ENCODE data around the gene CFC1. TPM values are rescaled to one million over a fixed set of nuclear protein-coding genes. Genes with fewer than 3 reads are reported as not detected.
"Not testable (repeated sequence)": the region's sequence is repeated elsewhere in the genome, so short reads cannot be mapped to it uniquely, and the experiment has no call there.

CFC1 gene
- total and polyA plus RNA-seq, 2 of the 13 experiments (the other 11 are each of a cell fraction or from before 2014, with no cell fraction given) = not detected

- BruUV-seq (replicated peaks); H3K4me2 ChIP-seq (ENCODE audit: low read depth, low read length); H3K27ac ChIP-seq (ENCODE audit: extremely low read length, insufficient read depth, low read length); H3K27me3 ChIP-seq (ENCODE audit: control insufficient read depth in 1 of 2, insufficient read depth in 2 of 2, low read length in 2 of 2); H3K4me1 ChIP-seq (ENCODE audit: insufficient read depth, low read length); CTCF ChIA-PET (ENCODE audit: low intra/inter-chr PET ratio, low total read pairs); H3K36me3 ChIP-seq (replicated peaks in 1 of 2; ENCODE audit: control insufficient read depth in 1 of 2, insufficient read depth in 2 of 2, low read length in 2 of 2); intact Hi-C loops (cut with micrococcal nuclease; ENCODE audit: unreplicated experiment); H3K9ac ChIP-seq (ENCODE audit: insufficient read depth, low read depth, low read length); ATAC-seq; in situ Hi-C loops (cut with HindIII; ENCODE audit: extremely low pct_ligation_motif_present, low pct_unique_long_range_greater_than_20kb); DNase-seq (ENCODE audit: low spot score); H2AFZ ChIP-seq (ENCODE audit: low read length); POLR2A ChIA-PET; H3K4me3 ChIP-seq (replicated peaks in 1 of 3; ENCODE audit: insufficient read depth in 1 of 3, low read depth in 2 of 3, low read length in 3 of 3); H4K20me1 ChIP-seq (ENCODE audit: insufficient read depth, low read length); H3K9me3 ChIP-seq (ENCODE audit: low read length); H3K79me2 ChIP-seq (ENCODE audit: insufficient read depth, low read length); FAIRE-seq: not testable (repeated sequence)
- no CpG with 5 or more reads among the region's 27 CpGs for WGBS (ENCODE audit: low lambda C conversion rate)
Observed at GRCh38 chr2:130549475-130549874, 49.9 kb downstream of the CFC1 start.

- no CpG with 5 or more reads among the region's 3 CpGs for WGBS (ENCODE audit: low lambda C conversion rate)
Observed at GRCh38 chr2:130548418-130548817, 51.0 kb downstream of the CFC1 start.

GRCh38 chr2:130544978-130545377 lies 54.4 kb downstream of the CFC1 start:
- H3K27ac ChIP-seq (ENCODE audit: extremely low read length, insufficient read depth, low read length); H3K4me3 ChIP-seq (replicated peaks in 1 of 3; ENCODE audit: insufficient read depth in 1 of 3, low read depth in 2 of 3, low read length in 3 of 3); H3K9ac ChIP-seq (ENCODE audit: insufficient read depth, low read depth, low read length); in situ Hi-C loops (cut with HindIII; ENCODE audit: extremely low pct_ligation_motif_present, low pct_unique_long_range_greater_than_20kb); DNase-seq (ENCODE audit: low spot score); H2AFZ ChIP-seq (ENCODE audit: low read length); H3K4me2 ChIP-seq (ENCODE audit: low read depth, low read length); intact Hi-C loops (cut with micrococcal nuclease; ENCODE audit: unreplicated experiment); H3K9me3 ChIP-seq (ENCODE audit: low read length); ATAC-seq; H3K27me3 ChIP-seq (ENCODE audit: control insufficient read depth in 1 of 2, insufficient read depth in 2 of 2, low read length in 2 of 2); H3K36me3 ChIP-seq (replicated peaks in 1 of 2; ENCODE audit: control insufficient read depth in 1 of 2, insufficient read depth in 2 of 2, low read length in 2 of 2); CTCF ChIA-PET (ENCODE audit: low intra/inter-chr PET ratio, low total read pairs); BruUV-seq (replicated peaks); POLR2A ChIA-PET; H3K4me1 ChIP-seq (ENCODE audit: insufficient read depth, low read length); H3K79me2 ChIP-seq (ENCODE audit: insufficient read depth, low read length); H4K20me1 ChIP-seq (ENCODE audit: insufficient read depth, low read length); FAIRE-seq: not testable (repeated sequence)
- no CpG with 5 or more reads among the region's 5 CpGs for WGBS (ENCODE audit: low lambda C conversion rate)

More at GRCh38 chr2:130548418-130548817, 51.0 kb downstream of the CFC1 start:
- H3K36me3 ChIP-seq (replicated peaks in 1 of 2; ENCODE audit: control insufficient read depth in 1 of 2, insufficient read depth in 2 of 2, low read length in 2 of 2); H3K4me3 ChIP-seq (replicated peaks in 1 of 3; ENCODE audit: insufficient read depth in 1 of 3, low read depth in 2 of 3, low read length in 3 of 3); DNase-seq (ENCODE audit: low spot score); H3K9ac ChIP-seq (ENCODE audit: insufficient read depth, low read depth, low read length); H3K27ac ChIP-seq (ENCODE audit: extremely low read length, insufficient read depth, low read length); ATAC-seq; FAIRE-seq; H3K27me3 ChIP-seq (ENCODE audit: control insufficient read depth in 1 of 2, insufficient read depth in 2 of 2, low read length in 2 of 2); H3K79me2 ChIP-seq (ENCODE audit: insufficient read depth, low read length); POLR2A ChIA-PET; CTCF ChIA-PET (ENCODE audit: low intra/inter-chr PET ratio, low total read pairs); H2AFZ ChIP-seq (ENCODE audit: low read length); in situ Hi-C loops (cut with HindIII; ENCODE audit: extremely low pct_ligation_motif_present, low pct_unique_long_range_greater_than_20kb); intact Hi-C loops (cut with micrococcal nuclease; ENCODE audit: unreplicated experiment); BruUV-seq (replicated peaks); H3K4me2 ChIP-seq (ENCODE audit: low read depth, low read length); H3K9me3 ChIP-seq (ENCODE audit: low read length); H4K20me1 ChIP-seq (ENCODE audit: insufficient read depth, low read length); H3K4me1 ChIP-seq (ENCODE audit: insufficient read depth, low read length): not testable (repeated sequence)

GRCh38 chr2:130543785-130544528 lies 55.4 kb downstream of the CFC1 start:
- DNase-seq (ENCODE audit: low spot score); H3K27me3 ChIP-seq (ENCODE audit: control insufficient read depth in 1 of 2, insufficient read depth in 2 of 2, low read length in 2 of 2); H2AFZ ChIP-seq (ENCODE audit: low read length); POLR2A ChIA-PET; in situ Hi-C loops (cut with HindIII; ENCODE audit: extremely low pct_ligation_motif_present, low pct_unique_long_range_greater_than_20kb); H3K9ac ChIP-seq (ENCODE audit: insufficient read depth, low read depth, low read length); H4K20me1 ChIP-seq (ENCODE audit: insufficient read depth, low read length); H3K4me1 ChIP-seq (ENCODE audit: insufficient read depth, low read length); BruUV-seq (replicated peaks); H3K36me3 ChIP-seq (replicated peaks in 1 of 2; ENCODE audit: control insufficient read depth in 1 of 2, insufficient read depth in 2 of 2, low read length in 2 of 2); FAIRE-seq; H3K4me3 ChIP-seq (replicated peaks in 1 of 3; ENCODE audit: insufficient read depth in 1 of 3, low read depth in 2 of 3, low read length in 3 of 3); intact Hi-C loops (cut with micrococcal nuclease; ENCODE audit: unreplicated experiment); H3K79me2 ChIP-seq (ENCODE audit: insufficient read depth, low read length); ATAC-seq; H3K27ac ChIP-seq (ENCODE audit: extremely low read length, insufficient read depth, low read length); H3K4me2 ChIP-seq (ENCODE audit: low read depth, low read length); H3K9me3 ChIP-seq (ENCODE audit: low read length); CTCF ChIA-PET (ENCODE audit: low intra/inter-chr PET ratio, low total read pairs): not testable (repeated sequence)
- WGBS (ENCODE audit: low lambda C conversion rate) = no CpG with 5 or more reads among the region's 12 CpGs

Measured in HepG2 (cell line).